LNCAP (cell line): ENCODE measurements around the gene ANKRD44.

Experiments used
- TF ChIP-seq, protein P1 (sequence below): fragments of 450-650 bp; IDR thresholded peaks from 2 replicates; pipeline ENCODE4 v1.5.1; 2017; ENCODE audit warnings: mild to moderate bottlenecking

Gene ANKRD44

DNA sequence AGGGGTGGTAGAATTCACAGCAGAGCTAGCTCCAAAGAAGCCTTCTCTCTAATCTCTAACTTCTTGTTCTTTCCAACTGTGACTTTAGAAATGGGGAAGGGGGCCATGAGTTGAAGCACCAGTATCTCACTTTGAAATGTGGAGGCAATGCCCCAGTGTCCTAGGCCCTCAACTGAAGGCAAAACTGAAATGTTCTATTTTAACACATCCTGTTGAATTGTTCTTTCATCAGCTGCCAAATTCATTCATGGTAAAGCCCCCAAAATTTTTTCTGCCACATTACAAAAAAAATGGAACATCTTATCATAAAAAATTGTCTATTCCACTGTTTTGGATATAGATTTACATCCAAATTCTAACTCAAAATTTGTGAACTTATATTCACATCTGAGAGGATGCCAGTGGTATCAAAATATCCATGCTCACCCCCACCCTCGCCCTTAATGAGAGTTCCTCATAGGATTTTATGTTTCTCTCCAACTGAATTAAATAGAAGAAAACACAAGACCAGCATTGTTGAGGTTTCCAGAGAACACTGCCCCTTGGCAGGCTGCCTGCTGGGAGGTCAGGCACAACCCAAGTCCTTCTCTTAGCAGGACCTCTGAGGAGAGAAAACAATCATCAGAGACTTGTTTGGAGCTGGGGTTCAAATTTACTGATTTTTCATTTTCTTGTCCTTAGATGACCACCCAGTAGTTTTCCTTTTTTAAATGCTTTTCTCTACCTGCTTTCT, 236.7 kb downstream of the ANKRD44 start:
- TF ChIP-seq, protein P1, sequence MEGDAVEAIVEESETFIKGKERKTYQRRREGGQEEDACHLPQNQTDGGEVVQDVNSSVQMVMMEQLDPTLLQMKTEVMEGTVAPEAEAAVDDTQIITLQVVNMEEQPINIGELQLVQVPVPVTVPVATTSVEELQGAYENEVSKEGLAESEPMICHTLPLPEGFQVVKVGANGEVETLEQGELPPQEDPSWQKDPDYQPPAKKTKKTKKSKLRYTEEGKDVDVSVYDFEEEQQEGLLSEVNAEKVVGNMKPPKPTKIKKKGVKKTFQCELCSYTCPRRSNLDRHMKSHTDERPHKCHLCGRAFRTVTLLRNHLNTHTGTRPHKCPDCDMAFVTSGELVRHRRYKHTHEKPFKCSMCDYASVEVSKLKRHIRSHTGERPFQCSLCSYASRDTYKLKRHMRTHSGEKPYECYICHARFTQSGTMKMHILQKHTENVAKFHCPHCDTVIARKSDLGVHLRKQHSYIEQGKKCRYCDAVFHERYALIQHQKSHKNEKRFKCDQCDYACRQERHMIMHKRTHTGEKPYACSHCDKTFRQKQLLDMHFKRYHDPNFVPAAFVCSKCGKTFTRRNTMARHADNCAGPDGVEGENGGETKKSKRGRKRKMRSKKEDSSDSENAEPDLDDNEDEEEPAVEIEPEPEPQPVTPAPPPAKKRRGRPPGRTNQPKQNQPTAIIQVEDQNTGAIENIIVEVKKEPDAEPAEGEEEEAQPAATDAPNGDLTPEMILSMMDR: no peak

- TF ChIP-seq, protein P1: no peak
Measured at GRCh38 chr2:197073270-197073669, 237.3 kb downstream of the ANKRD44 start.

DNA sequence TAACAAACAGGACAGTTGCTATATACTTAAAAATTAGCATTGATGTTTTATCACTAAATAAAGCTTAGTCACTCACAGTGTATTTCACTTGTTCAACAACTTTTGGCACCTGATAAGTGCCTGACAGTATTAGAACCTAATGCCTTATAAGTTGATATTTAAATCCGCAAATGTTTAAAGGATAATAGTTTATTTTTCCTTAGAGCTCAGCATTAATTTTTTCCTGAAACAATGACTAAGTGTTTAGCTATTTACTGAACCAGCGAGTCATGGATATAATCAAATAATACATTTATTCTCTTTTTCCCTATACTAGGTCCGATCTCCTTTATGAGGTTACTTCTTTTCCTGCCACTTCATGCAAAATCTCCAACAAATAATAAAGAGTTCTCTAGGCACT, 238.0 kb downstream of the ANKRD44 start:
- TF ChIP-seq, protein P1: no peak

DNA sequence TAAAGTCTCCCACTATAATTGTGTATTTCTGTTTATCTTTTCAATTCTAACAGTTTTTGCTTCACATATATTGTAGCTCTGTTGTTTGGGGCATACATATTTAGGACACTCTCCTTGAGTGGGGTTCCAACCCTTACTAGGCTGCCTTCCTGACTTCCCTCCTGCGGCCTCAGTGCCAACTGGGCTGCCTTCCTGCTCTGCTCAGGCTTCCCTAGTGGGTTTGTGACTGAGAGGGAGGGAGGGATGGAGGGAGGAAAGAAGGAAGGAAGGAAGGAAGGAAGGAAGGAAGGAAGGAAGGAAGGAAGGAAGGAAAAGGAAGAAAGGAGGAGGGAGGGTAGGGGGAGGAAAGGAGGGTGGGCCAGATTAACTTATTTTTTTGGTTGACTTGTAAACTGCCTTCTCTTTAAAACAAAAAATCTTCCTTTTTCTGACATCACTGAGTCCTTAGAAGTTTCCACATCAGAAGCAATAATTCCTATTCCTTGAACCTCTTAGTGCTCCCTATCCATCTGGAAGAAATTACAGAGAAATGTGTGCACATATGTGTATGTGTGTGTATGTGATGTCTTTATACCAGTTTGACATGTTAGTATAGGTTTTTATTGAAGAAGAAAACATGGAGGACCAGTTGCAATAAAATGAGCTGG, 238.7 kb downstream of the ANKRD44 start:
- TF ChIP-seq, protein P1: no peak

DNA sequence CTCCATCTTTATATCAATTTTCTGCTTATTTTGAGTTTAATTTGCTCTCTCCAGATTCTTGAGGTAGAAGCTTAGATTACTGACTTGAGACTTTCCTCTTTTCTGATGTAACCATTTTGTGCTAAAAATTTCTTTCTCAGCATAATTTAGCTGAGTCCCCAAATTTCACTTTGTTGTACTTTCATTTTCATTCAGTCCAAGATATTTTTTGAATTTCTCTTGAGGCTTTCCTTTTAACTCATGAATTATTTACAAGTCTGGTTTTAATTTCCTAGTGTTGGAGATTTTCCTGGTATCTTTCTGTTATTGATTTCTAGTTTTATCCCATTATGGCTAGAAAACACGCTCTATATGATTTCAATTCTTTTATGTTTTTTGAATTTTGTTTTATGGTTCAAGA, 239.4 kb downstream of the ANKRD44 start:
- TF ChIP-seq, protein P1: no peak

GRCh38 chr2:197069958-197070357, 240.6 kb downstream of the ANKRD44 start:
- TF ChIP-seq, protein P1: no peak

DNA sequence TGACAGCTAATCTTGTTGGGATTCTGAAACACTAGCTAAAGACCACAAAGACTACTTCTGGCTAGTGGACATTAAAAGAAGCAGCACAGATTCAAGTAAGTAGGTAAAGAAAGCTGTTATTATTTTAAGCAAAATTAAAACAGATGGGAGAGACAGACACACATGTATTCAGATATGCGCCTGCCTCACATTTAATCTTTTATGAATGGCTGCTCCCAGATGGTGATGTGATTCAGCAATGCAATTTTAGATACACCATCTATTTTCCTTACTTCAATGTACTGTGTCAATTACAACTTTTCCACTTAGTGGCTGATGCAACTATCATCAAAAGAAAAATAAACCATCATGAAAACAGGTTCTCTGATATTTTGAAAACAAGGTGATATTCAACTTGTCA, 251.1 kb downstream of the ANKRD44 start:
- TF ChIP-seq, protein P1: no peak
